ENCODE data around the gene SLC39A1.
"Not testable (repeated sequence)": the region's sequence is repeated elsewhere in the genome, so short reads cannot be mapped to it uniquely, and the experiment has no call there.

SLC39A1 gene

DNA sequence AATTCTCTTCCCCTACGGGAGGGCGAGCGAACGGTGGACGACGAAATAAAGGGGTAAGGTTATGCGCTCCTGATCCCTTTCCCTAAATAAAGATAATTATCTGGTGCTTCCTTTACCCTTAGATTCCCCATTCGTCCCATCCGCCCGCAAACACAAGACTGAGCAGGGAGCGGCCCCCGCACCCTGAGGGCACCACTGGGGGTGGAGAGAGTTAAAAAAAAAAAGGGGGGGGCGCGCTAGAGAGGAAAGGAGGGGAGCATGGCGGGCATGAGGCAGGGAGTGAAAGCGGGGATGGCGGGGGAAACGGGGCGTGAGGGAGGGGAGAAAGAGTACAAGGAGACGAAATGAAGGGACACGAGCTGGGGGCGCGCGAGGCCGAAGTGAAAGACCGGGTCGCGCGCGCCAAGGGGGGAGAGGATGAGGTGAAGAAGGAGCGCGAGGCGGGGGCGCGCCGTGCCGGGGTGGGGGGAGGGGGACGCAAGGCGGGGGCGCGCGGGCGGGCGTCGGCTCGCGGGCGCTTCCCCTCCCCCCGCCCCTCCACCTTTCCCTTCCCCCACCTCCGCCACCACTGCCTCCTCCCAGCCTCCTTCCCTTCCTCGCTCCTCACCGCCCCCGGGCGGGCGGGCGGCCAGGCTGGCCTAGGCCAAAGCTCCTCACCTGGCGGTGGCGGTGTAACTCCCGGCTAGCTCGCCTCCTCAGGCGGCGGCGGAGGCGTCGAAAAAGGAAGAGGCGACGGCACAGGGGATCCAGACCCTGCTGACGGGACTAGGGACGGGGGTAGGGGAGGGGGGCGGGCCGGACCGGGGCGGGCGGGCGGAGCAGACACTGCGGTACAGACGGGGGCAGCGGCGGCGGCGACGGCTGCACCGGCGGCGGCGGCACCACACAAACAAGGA lies 41.0 kb downstream of the SLC39A1 start:
- DNase-seq (ENCODE audit: low read depth): no peak
- H3K4me3 ChIP-seq (ENCODE audit: control insufficient read depth, low read depth, low read length): peak overlapping the region; percentile 82
- TF ChIP-seq, protein P1, sequence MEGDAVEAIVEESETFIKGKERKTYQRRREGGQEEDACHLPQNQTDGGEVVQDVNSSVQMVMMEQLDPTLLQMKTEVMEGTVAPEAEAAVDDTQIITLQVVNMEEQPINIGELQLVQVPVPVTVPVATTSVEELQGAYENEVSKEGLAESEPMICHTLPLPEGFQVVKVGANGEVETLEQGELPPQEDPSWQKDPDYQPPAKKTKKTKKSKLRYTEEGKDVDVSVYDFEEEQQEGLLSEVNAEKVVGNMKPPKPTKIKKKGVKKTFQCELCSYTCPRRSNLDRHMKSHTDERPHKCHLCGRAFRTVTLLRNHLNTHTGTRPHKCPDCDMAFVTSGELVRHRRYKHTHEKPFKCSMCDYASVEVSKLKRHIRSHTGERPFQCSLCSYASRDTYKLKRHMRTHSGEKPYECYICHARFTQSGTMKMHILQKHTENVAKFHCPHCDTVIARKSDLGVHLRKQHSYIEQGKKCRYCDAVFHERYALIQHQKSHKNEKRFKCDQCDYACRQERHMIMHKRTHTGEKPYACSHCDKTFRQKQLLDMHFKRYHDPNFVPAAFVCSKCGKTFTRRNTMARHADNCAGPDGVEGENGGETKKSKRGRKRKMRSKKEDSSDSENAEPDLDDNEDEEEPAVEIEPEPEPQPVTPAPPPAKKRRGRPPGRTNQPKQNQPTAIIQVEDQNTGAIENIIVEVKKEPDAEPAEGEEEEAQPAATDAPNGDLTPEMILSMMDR (IDR thresholded peaks at IDR 0.05; ENCODE audit: control insufficient read depth, insufficient read depth, low read depth, low read length, missing control alignments): no peak

DNA sequence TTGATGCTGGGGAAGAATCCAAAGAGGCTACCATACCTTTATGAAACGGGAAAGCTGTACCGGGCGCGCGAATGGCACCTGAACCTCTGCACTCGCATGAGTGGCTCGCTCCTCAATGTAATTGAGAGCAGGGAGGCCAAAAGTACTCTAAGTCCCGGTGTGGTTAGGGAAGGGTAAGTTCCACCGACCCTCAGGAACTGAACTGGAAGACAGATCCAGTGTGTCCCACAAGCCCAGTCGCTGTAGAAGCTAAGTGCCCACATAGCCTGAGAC lies 41.6 kb downstream of the SLC39A1 start:
- peak overlapping the region; percentile 82 for H3K4me3 ChIP-seq (ENCODE audit: control insufficient read depth, low read depth, low read length)
- TF ChIP-seq, protein P1 (IDR thresholded peaks at IDR 0.05; ENCODE audit: control insufficient read depth, insufficient read depth, low read depth, low read length, missing control alignments): no peak
- DNase-seq (ENCODE audit: low read depth): no peak

DNA sequence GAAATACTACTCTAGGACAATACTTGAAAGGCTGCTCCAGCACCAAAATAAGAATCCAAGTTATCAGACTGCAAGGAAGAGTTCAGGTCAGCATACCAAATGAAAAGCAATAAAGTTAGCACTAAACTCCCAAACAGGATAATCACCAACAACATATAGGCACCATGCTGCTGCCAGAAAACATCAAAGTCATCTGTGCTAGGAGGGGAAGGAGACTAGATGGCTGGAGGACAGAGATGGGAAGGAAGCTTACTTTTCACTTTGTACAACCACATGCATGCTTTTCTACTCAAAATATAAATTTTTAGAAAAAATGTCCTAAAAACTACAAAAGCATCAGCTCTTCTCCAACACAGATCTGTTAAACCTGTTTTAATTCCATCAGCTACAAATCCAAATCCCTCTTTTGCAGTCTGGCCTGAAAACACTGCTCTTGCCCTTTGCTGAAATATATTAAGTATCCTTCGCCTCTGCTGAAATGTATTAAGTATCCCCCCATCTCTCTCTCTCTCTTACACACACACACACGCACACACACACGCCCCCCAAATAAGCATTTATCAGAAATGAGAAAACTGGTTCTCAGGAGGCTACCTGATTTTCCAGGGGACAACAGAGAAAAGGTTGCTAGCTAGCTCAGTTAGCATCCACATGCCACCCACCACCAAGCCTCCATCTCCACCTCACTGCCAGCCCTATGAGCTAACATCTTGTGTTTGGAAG lies 42.1 kb downstream of the SLC39A1 start:
- peak overlapping the region; percentile 82 for H3K4me3 ChIP-seq (ENCODE audit: control insufficient read depth, low read depth, low read length)
- TF ChIP-seq, protein P1 (IDR thresholded peaks at IDR 0.05; ENCODE audit: control insufficient read depth, insufficient read depth, low read depth, low read length, missing control alignments): no peak
- DNase-seq (ENCODE audit: low read depth): no peak

DNA sequence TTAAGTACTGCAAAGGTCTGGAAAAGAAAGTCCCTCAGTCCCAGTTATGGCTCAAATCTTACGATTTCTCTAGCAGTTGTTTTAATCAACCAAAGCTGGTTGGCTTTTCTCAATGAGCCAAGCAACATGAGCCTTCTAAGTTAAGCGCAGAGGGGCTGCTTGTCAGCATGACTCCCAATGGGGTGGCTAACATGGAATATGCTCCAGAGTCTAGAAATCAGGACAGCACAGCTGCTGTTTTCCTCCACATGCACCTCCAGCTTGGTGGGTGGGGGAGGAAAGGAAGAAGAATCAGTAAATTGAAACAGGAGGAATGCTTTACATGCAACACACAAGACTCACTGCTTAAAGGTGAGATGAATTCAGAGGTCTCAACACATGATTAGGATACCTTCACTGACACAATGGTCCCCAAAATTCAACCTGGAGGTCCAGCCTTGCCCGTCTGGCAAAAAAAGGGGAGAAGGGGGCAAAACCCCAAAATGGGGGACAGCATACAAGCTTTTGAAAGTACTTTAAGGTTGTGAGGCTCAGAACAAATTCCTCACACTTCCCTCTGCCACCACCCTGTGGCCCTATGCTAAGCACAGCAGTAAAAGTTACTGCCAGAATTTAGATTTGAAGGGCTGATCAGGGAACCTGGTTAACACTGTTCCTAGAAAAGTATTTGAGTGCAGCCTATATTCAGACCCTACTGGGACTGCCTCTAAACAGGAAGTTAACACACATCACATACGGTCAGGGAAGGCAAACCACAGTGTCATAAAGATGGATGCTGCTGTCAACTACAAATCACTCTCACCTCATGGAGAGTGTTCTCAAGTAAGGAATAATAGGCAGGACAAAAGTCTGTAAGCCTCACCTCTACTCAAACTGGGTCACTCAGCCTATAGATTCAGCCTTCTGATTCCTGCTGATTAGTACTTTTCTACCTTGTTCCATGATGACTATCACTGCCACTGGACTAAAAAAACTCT lies 43.2 kb downstream of the SLC39A1 start:
- no peak overlapping the region for H3K4me3 ChIP-seq (ENCODE audit: control insufficient read depth, low read depth, low read length)
- no peak for DNase-seq (ENCODE audit: low read depth)
- TF ChIP-seq, protein P1 (IDR thresholded peaks at IDR 0.05; ENCODE audit: control insufficient read depth, insufficient read depth, low read depth, low read length, missing control alignments): peak; percentile 44

DNA sequence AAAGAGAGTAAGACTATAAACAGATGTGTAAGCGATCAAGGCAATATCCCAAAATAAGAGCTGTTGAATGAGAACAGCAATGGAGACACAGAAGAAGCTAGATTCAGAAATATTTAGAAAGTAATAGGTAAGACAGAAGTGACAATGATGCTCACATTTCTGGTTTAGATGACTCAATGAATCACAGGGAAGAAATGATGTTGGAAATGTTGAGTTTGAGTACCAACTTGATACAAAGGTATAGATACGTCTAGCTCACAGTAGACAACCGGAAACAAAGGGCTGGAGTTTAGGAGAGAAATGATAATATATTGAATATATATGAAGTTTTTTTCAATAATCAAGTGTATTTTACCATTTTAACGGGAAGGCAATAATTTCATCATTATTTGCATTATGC lies 47.0 kb downstream of the SLC39A1 start:
- TF ChIP-seq, protein P1 (IDR thresholded peaks at IDR 0.05; ENCODE audit: control insufficient read depth, insufficient read depth, low read depth, low read length, missing control alignments): no peak
- no peak overlapping the region for H3K4me3 ChIP-seq (ENCODE audit: control insufficient read depth, low read depth, low read length)

DNA sequence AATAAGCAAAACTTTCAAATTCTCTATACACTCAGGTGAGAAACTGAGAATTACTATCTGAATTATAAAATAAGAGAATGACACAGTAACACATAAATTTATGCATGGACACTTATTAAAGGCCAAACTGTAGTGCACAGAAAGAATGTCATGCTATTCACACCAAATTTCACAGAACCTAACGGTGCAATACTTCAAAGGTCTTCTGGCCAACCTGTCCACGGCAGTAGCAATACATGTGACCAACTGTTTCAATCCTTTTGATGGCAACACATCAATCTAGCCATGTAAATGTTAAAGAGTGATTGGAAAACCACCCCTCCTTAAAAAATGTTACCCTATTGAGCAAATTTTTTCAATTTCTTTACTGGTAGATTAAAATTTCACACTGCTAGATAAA lies 51.0 kb downstream of the SLC39A1 start:
- TF ChIP-seq, protein P1 (IDR thresholded peaks at IDR 0.05; ENCODE audit: control insufficient read depth, insufficient read depth, low read depth, low read length, missing control alignments): no peak
- DNase-seq (ENCODE audit: low read depth): no peak
- no peak overlapping the region for H3K4me3 ChIP-seq (ENCODE audit: control insufficient read depth, low read depth, low read length)

More for the DNA sequence above, 47.0 kb downstream of the SLC39A1 start:
- no peak for DNase-seq (ENCODE audit: low read depth)

DNA sequence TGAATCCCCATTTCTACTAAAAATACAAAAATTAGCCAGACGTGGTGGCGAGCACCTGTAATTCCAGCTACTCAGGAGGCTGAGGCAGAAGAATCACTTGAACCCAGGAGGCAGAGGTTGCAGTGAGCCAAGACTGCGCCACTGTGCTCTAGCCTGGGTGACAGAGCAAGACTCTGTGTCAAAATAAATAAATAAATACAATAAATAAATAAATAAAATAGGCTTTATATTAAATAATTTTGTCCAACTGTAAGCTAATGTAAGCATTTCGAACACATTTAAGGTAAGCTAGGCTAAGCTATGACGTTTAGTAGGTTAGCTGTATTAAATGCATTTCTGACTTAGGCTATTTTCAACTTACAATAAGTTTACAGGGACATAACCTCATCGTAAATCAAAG lies 52.8 kb downstream of the SLC39A1 start:
- H3K4me3 ChIP-seq (ENCODE audit: control insufficient read depth, low read depth, low read length); DNase-seq (ENCODE audit: low read depth): not testable (repeated sequence)

All from AG09309 (cell line).